Activated T-cell treated with anti-CD3 and anti-CD28 coated beads, Interleukin-2, amount 50 U/mL, for 48 hours (primary cell): Measurements from ENCODE around the gene NT5DC3.

Experiments
- DNase-seq, 2 experiments: peaks; one replicate each; pipeline ENCODE4 v3.0.0-alpha.2; 2020

Gene NT5DC3

DNA sequence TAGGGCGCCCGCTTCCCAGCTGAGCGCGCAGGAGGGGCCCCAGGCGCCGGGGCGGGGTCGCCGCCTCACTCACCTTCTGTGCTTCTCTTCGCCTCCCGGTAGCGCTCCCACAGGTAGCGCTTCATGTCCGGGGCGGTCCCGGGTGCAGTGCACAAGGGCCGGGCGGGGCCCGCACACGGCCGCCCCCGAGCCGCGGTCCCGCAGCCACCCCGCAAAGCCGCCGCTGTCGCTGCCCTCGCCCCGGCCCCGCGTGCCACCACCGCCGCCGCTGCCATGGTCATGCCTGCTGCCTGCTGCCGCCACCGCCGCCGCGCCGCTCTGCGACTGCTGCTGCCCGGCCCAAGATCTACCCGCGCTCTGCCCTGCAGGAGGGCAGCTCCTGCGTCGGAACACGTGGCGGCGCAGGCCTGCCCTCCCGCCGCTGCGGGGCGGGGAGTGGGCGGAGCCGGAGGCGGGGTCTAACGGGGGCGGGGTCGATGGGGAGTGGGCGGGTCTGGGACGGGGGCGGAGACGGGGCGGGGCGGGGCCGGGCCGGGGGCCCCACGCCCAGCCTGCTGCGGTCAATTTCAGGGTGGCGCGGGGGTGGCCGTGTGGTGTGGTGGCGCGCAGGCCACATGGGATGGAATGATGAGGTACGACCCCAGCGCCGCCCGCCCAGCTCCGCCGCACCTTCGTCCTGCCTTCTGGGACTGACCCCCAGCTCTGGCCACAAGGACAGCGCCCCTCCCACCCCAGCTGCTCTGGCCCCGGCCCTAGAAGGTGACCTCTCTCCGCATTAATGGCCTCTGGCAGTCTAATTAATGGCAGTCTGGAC, at the start of gene NT5DC3:
Gene NT5DC3 (minus strand): TSS at position 359 of the 814 bp plus-strand sequence. CDS start 78 bp downstream, at position 281.
- peak; percentile 86 to 87 for DNase-seq

DNA sequence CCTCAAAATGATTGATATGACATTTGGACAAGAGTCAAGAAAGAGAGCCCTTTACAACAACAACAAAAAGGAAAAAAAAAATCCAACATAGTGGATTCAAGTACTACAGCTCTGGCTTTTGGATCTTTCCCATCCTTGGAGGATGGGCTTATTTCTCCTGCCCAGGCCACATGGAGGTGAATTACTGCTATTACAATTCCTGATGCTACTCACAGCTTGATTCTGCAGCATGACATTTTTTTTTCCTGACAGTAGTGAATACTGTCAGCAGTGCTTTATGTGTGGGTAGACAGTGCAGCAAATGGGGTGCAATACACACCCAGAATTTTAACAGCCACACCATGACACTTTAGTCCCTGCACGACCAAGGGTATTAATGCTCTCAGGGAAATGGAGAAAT, 46.7 kb upstream of the NT5DC3 start:
- DNase-seq = no peak

GRCh38 chr12:103886195-103886797, 45.3 kb upstream of the NT5DC3 start:
- no peak for DNase-seq

- DNase-seq = peak in 1 of 2 experiments; percentile 35
Observed at GRCh38 chr12:103884316-103884715, 43.3 kb upstream of the NT5DC3 start.

DNA sequence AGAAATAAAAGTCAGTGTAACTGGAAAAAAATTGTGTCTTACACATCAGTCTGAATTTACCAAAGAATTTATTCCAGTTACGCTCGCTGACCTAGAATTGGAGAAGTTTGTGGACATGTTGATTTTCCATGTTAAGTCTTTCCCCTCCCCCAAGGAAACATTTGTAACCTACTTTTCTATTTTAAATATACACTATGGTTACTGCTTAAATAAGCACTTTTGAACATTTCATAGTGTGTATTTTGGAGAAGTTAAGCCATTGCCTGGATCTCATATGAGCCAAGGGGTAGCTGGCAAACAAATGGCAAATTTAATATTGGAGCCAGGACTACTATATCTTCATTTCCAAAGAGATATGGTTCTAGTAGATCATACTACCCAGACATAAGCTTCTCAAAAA, 42.9 kb upstream of the NT5DC3 start:
- no peak for DNase-seq

GRCh38 chr12:103882861-103883596, 42.0 kb upstream of the NT5DC3 start:
- DNase-seq = no peak

GRCh38 chr12:103881261-103881660, 40.2 kb upstream of the NT5DC3 start:
- no peak for DNase-seq

GRCh38 chr12:103880299-103881142, 39.5 kb upstream of the NT5DC3 start:
- no peak for DNase-seq

DNA sequence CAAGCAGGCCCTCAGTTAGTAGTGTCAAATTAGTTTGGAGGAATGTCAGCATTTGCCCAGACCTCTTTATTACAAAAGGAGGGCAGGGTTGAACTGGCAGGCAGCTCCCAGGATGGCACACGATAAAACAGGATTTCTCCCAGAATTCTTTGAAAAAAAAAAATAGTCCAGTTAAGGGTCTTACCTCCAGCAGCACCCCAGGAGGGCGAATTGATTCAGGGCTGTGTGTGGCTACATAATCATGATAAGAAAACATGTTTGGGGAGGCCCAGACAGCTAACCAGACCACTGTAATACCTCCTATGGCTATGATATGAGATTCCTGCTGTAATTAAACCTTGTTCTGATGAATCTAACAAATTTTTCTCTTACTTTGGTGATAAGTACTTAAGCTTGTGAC, 38.8 kb upstream of the NT5DC3 start:
- no peak for DNase-seq

GRCh38 chr12:103879048-103879692, 38.1 kb upstream of the NT5DC3 start:
- no peak for DNase-seq

DNA sequence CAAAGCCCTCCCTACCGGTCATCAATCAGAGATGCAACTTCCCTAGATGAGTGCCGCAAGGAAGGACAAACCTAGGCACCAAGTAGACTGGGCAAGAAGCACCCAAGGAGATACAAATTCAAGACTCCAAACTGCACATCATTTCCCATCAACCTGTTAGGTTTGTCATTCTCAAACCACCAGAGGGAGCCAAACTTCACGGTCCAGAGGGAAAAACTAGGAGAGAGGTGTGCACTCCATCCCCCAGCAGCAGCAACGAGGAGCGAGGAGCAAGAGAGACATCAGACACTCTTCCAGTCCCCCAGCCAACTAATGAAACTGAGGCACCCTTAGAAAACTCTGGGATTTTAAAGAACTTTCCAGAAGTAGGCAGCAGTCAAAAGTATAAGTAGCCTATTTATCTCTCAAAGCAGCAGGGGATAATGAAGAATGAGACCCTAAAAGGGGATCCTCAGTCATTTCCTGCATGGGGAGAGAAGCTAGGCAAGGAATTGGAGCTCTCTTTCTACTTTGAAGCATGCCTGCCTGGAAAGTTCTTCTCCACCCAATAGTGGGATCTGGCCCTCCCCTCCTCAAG, 37.0 kb upstream of the NT5DC3 start:
- DNase-seq = peak; percentile 67 to 68

DNA sequence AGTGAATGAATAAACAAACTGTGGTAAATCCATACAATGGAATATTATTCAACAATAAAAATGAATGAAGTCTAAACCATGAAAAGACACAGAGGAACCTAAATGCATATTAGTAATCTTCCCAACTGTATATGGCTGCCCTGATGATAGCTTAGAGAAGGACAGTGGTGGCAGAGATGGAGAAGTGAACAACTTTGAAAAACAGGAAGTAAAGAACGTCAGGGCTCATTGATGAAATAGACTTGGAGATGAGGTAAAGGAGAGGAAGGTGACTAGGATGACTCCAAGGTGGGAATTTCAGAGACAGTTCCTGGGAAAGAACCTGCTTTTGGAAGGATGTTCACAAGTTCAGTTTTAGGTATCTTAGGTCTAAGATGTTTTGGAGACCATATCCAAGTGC, 36.3 kb upstream of the NT5DC3 start:
- no peak for DNase-seq

DNA sequence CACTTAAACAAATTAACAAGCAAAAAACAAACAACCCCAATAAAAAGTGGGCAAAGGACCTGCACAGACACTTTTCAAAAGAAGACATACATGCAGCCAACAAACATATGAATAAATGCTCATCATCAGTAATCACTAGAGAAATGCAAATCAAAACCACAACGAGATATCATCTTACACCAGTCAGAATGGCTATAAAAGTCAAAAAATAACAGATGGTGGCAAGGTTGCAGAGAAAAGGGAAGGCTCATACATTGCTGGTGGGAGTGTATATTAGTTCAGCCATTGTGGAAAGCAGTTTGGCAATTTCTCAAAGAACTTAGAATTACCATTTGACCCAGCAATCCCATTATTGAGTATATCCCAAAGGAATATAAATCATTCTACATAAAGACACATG, 34.6 kb upstream of the NT5DC3 start:
- DNase-seq = no peak

- no peak for DNase-seq
Observed at GRCh38 chr12:103868215-103868614, 27.2 kb upstream of the NT5DC3 start.

DNA sequence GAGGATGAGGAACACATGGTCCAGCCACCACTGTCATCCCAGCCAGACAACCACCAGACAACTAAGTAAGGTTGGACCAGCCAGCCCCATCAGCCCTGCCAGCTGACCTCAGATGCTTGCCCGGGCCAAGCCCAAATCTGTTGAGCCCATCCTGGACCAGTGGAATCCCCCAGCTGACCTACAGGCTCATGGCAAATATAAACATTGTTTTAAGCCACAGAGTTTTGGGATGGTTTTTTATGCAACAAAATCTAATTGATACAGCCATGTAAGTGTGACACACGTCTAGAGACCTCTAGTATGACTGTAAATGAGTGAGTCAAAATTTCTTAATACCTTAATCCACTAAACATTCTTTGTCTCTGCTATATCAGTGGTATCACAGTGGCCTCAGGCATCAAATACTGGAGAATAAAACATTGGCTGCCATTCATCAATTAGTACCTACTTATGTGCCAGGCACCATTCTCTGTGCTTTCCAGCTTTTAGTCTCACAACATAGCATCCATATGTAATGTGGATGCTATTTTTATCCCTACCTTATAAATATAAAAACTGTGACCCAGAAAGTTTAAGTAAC, 24.2 kb upstream of the NT5DC3 start:
- DNase-seq = no peak

DNA sequence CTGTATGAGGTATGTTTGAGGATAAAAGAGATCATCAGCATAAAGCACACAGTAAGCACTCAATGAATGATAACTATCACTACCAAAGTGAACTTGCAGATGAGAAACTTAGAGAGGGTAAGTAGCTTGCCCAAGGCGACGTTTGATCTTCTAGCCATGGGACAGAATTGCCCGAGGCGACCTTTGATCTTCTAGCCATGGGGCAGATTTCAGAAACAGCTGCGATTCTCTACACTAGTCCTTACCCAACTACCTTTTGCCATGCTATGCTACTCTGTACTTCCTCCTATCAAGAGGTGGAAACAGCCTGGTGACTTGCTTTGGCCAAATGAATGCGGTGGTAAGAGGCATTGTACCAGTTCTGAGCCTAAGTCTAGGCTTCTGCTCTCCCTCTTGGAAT, 23.7 kb upstream of the NT5DC3 start:
- DNase-seq = no peak

- no peak for DNase-seq
Observed at GRCh38 chr12:103858953-103859601, 18.0 kb upstream of the NT5DC3 start.

- DNase-seq = no peak
Observed at GRCh38 chr12:103858335-103858734, 17.3 kb upstream of the NT5DC3 start.

DNA sequence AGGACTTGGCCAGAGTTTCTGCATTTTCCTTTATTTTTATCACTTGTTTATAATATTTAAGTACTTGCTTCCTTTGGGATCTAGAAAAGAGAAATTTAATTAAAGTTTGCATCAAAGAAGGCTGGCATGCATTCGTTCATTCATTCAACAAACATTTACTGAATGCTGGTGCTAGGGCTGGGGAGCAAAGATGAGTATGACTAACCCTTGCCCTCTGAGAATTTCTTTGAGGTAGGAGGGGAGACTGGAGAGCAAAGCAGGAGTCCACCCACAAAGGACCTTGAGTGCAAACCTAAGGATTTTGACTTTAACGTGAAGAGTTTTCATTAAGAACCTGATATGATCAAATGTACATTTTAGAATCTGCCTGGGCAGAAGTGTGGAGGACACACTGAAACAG, 16.1 kb upstream of the NT5DC3 start:
- no peak for DNase-seq

- DNase-seq = no peak
Observed at GRCh38 chr12:103855896-103856657, 15.0 kb upstream of the NT5DC3 start.
